Erythroblast (primary cell): ENCODE measurements around the gene AFAP1.

Source experiments
- GATA1 ChIP-seq: IDR thresholded peaks from 2 replicates; pipeline ENCODE4 v1.6.1; 2011; ENCODE audit warnings: low read depth, mild to moderate bottlenecking, control low read depth, low read length, moderate library complexity
- POLR2A ChIP-seq: IDR thresholded peaks from 2 replicates; pipeline ENCODE4 v1.6.1; 2011; ENCODE audit warnings: mild to moderate bottlenecking, low read length

- TF ChIP-seq POLR2A, result no peak
- no peak for TF ChIP-seq GATA1
These were observed 102.0 kb downstream of the AFAP1 start for GRCh38 chr4:7837597-7838135.
